Vagina (tissue), 2 donors: ENCODE results near the gene COA5. TPM values are rescaled to one million over a fixed set of nuclear protein-coding genes. Genes with fewer than 3 reads are reported as not detected.

Experiments
- DNase-seq, 2 donors: peaks; one replicate each; pipeline ENCODE4 v3.0.0-alpha.2; 2017; ENCODE audit errors: extremely low spot score in 2 of 2
- H3K27ac ChIP-seq: fragments of 200-600 bp; sonication (generic); one replicate; pipeline ENCODE4 v1.5.1; 2019
- H3K27me3 ChIP-seq: fragments of 200-600 bp; sonication (generic); one replicate; pipeline ENCODE4 v1.5.1; 2019
- H3K36me3 ChIP-seq, 2 donors: fragments of 200-600 bp; sonication (generic); one replicate each; pipeline ENCODE4 v1.5.1; 2017 to 2019
- H3K4me1 ChIP-seq: fragments of 200-600 bp; sonication (generic); one replicate; pipeline ENCODE4 v1.5.1; 2019
- H3K4me3 ChIP-seq, 2 donors: fragments of 200-600 bp; sonication (generic); 1 replicate in 1 of 2; 2 replicates in 1 of 2; pipeline ENCODE4 v1.5.1; 2016 to 2019
- H3K9me3 ChIP-seq: fragments of 200-600 bp; sonication (generic); one replicate; pipeline ENCODE4 v1.5.1; 2019
- CTCF ChIP-seq, 3 experiments: fragments of 450-650 bp in 2 of 3; fragments of 200-600 bp in 1 of 3; sonication (generic) in 1 of 3; IDR thresholded peaks; one replicate each; pipeline ENCODE4 v1.5.1; 2017 to 2019; ENCODE audit warnings: antibody characterized with exemption in 3 of 3, mild to moderate bottlenecking in 2 of 3, moderate library complexity in 2 of 3
- POLR2A ChIP-seq, 2 donors: fragments of 450-650 bp; IDR thresholded peaks; one replicate each; pipeline ENCODE4 v1.6.1; 2017; ENCODE audit warnings: antibody characterized with exemption in 2 of 2, mild to moderate bottlenecking in 2 of 2, moderate library complexity in 2 of 2
- POLR2AphosphoS5 ChIP-seq, 2 donors: sonication (generic); formaldehyde crosslinking; IDR thresholded peaks; one replicate each; pipeline ENCODE4 v1.9.0; 2017; ENCODE audit warnings: antibody characterized with exemption in 2 of 2, mild to moderate bottlenecking in 2 of 2, low read depth in 1 of 2; ENCODE audit not compliant: insufficient read depth in 1 of 2
- intact Hi-C: fragments of 100-400 bp; cut with DNase I; formaldehyde crosslinking; loops from one replicate; pipeline ENCODE4 v1.15.1; 2023
- total RNA-seq: library from RNA; depleted of rRNA; stranded (reverse); fragments of >200 nt; gene quantifications from one replicate; pipeline ENCODE4 v1.2.3, GENCODE V29; 2016

The COA5 gene
- total RNA-seq, 1 donor from 2014 or later = 24.1 TPM

- Histone ChIP-seq H3K36me3 (no peaks in the 10 kb centered on the region), H3K27me3 (no peaks in the 10 kb centered on the region), H3K4me3 (no peak overlapping the region), H3K4me1 (no peaks in the 10 kb centered on the region), H3K9me3 (no peaks in the 10 kb centered on the region), H3K27ac (no peak overlapping the region)
- no peak for TF ChIP-seq CTCF (IDR thresholded peaks at IDR 0.05)
- TF ChIP-seq POLR2A (IDR thresholded peaks at IDR 0.05) = no peak
- TF ChIP-seq POLR2AphosphoS5 (IDR thresholded peaks at IDR 0.05; ENCODE audit: insufficient read depth in 1 of 2, low read depth in 1 of 2) = no peak
- intact Hi-C loops = no loop called here
- DNase-seq = no peak
Observed at GRCh38 chr2:98643496-98644100, 35.3 kb upstream of the COA5 start.

GRCh38 chr2:98637401-98638147, 29.3 kb upstream of the COA5 start:
- DNase-seq = no peak
- Histone ChIP-seq H3K27me3 (no peaks in the 10 kb centered on the region), H3K9me3 (no peaks in the 10 kb centered on the region), H3K4me1 (no peaks in the 10 kb centered on the region), H3K4me3 (no peak overlapping the region), H3K36me3 (no peaks in the 10 kb centered on the region), H3K27ac (no peak overlapping the region)
- intact Hi-C loops = no loop called here
- TF ChIP-seq POLR2AphosphoS5 (IDR thresholded peaks at IDR 0.05; ENCODE audit: insufficient read depth in 1 of 2, low read depth in 1 of 2) = no peak
- TF ChIP-seq POLR2A (IDR thresholded peaks at IDR 0.05) = no peak
- TF ChIP-seq CTCF (IDR thresholded peaks at IDR 0.05) = no peak

GRCh38 chr2:98634406-98635092, 26.2 kb upstream of the COA5 start:
- DNase-seq = no peak
- Histone ChIP-seq H3K4me1 (no peaks in the 10 kb centered on the region), H3K27ac (no peak overlapping the region), H3K27me3 (no peaks in the 10 kb centered on the region), H3K9me3 (no peaks in the 10 kb centered on the region), H3K36me3 (no peaks in the 10 kb centered on the region), H3K4me3 (no peak overlapping the region)
- no peak for TF ChIP-seq CTCF (IDR thresholded peaks at IDR 0.05)
- no peak for TF ChIP-seq POLR2A (IDR thresholded peaks at IDR 0.05)
- TF ChIP-seq POLR2AphosphoS5 (IDR thresholded peaks at IDR 0.05; ENCODE audit: insufficient read depth in 1 of 2, low read depth in 1 of 2) = no peak
- intact Hi-C loops = no loop called here

GRCh38 chr2:98632351-98632750, 24.0 kb upstream of the COA5 start:
- no peaks in the 10 kb centered on the region for H3K36me3 ChIP-seq
- intact Hi-C loops = no loop called here

More at GRCh38 chr2:98632351-98632750, 24.0 kb upstream of the COA5 start:
- Histone ChIP-seq H3K27ac (no peak overlapping the region), H3K9me3 (no peaks in the 10 kb centered on the region), H3K27me3 (no peaks in the 10 kb centered on the region), H3K4me3 (no peak overlapping the region), H3K4me1 (no peaks in the 10 kb centered on the region)
- no peak for DNase-seq
- TF ChIP-seq POLR2A (IDR thresholded peaks at IDR 0.05) (no peak), POLR2AphosphoS5 (IDR thresholded peaks at IDR 0.05; ENCODE audit: insufficient read depth in 1 of 2, low read depth in 1 of 2) (no peak), CTCF (IDR thresholded peaks at IDR 0.05) (no peak)
